WTC11 (cell line): ENCODE results near the gene F2RL3.

Experiments
- ESRRA ChIP-seq: sonication (generic); formaldehyde crosslinking; IDR thresholded peaks from 2 replicates; pipeline ENCODE4 v1.8.1; 2022; ENCODE audit warnings: mild to moderate bottlenecking, missing genetic modification reagents, borderline replicate concordance
- GABPB1 ChIP-seq: sonication (generic); formaldehyde crosslinking; IDR thresholded peaks from 2 replicates; pipeline ENCODE4 v1.8.1; 2023; ENCODE audit warnings: mild to moderate bottlenecking, missing genetic modification reagents
- NFYB ChIP-seq: sonication (generic); formaldehyde crosslinking; conservative IDR thresholded peaks from 2 replicates; pipeline ENCODE4 v1.8.0; 2022; ENCODE audit warnings: low read depth, missing genetic modification reagents
- NR2C2 ChIP-seq: sonication (generic); formaldehyde crosslinking; IDR thresholded peaks from 2 replicates; pipeline ENCODE4 v1.8.0; 2022; ENCODE audit warnings: mild to moderate bottlenecking, missing genetic modification reagents
- TCF7 ChIP-seq: sonication (generic); formaldehyde crosslinking; IDR thresholded peaks from 2 replicates; pipeline ENCODE4 v1.8.0; 2022; ENCODE audit warnings: mild to moderate bottlenecking, low read depth, missing genetic modification reagents, moderate library complexity
- TP53 ChIP-seq: sonication (generic); formaldehyde crosslinking; IDR thresholded peaks from 2 replicates; pipeline ENCODE4 v1.8.1; 2023; ENCODE audit warnings: mild to moderate bottlenecking, missing genetic modification reagents
- ZNF138 ChIP-seq: sonication (generic); formaldehyde crosslinking; conservative IDR thresholded peaks from 2 replicates; pipeline ENCODE4 v1.8.1; 2022; ENCODE audit warnings: mild to moderate bottlenecking, moderate library complexity, missing genetic modification reagents
- ZNF317 ChIP-seq: sonication (generic); formaldehyde crosslinking; IDR thresholded peaks from 2 replicates; pipeline ENCODE4 v1.8.1; 2023; ENCODE audit warnings: low read depth, mild to moderate bottlenecking, moderate library complexity, missing genetic modification reagents, borderline replicate concordance
- ZNF423 ChIP-seq: fragments of 250-450 bp; sonication (Bioruptor Pico); IDR thresholded peaks from 2 replicates; pipeline ENCODE4 v2.1.2; 2022; ENCODE audit warnings: mild to moderate bottlenecking, moderate library complexity
- TF ChIP-seq, protein P1 (sequence below): fragments of 250-450 bp; sonication (Bioruptor Pico); IDR thresholded peaks from 2 replicates; pipeline ENCODE4 v2.1.2; 2022; ENCODE audit warnings: mild to moderate bottlenecking, moderate library complexity
- TF ChIP-seq, protein P2 (sequence below): fragments of 200-600 bp; IDR thresholded peaks from 2 replicates; pipeline ENCODE4 v1.8.0; 2022; ENCODE audit warnings: antibody characterized with exemption
- TF ChIP-seq, protein P3 (sequence below): sonication (generic); formaldehyde crosslinking; IDR thresholded peaks from 2 replicates; pipeline ENCODE4 v1.8.0; 2022; ENCODE audit warnings: mild to moderate bottlenecking, missing genetic modification reagents
- TF ChIP-seq, protein P4 (sequence below): sonication (generic); formaldehyde crosslinking; IDR thresholded peaks from 2 replicates; pipeline ENCODE4 v1.8.1; 2023; ENCODE audit warnings: mild to moderate bottlenecking, missing genetic modification reagents, moderate library complexity
- TF ChIP-seq, protein P5 (sequence below): sonication (generic); formaldehyde crosslinking; IDR thresholded peaks from 2 replicates; pipeline ENCODE4 v1.8.1; 2022; ENCODE audit warnings: missing genetic modification reagents, borderline replicate concordance

DNA sequence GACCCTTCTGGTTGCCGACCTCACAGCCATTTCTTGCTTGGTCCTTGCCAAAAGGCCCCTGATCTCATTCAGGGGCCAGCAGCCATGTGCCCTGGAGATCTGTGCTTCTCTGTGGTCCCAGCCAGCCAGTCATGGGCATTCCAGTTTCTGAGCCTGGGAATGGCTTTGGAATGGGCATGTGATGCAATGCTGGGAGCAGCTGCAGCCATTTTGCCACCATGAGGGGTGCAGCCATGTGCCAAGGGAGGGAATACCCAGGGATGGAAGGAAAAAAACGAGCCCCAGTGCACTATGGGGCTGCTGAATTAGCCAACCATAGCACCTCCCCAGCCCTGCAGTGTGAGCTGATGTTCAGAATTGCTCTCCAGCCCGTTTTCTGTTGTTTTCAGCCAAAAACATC is 26.3 kb downstream of the F2RL3 start:
- no peak for TF ChIP-seq NFYB (CRISPR knock-in tag)
- no peak for TF ChIP-seq NR2C2 (CRISPR knock-in tag)
- no peak for TF ChIP-seq ESRRA (CRISPR knock-in tag)
- TF ChIP-seq, protein P1, sequence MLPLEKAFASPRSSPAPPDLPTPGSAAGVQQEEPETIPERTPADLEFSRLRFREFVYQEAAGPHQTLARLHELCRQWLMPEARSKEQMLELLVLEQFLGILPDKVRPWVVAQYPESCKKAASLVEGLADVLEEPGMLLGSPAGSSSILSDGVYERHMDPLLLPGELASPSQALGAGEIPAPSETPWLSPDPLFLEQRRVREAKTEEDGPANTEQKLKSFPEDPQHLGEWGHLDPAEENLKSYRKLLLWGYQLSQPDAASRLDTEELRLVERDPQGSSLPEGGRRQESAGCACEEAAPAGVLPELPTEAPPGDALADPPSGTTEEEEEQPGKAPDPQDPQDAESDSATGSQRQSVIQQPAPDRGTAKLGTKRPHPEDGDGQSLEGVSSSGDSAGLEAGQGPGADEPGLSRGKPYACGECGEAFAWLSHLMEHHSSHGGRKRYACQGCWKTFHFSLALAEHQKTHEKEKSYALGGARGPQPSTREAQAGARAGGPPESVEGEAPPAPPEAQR, result no peak
- no peak for TF ChIP-seq TCF7 (CRISPR knock-in tag)
- no peak for TF ChIP-seq GABPB1 (CRISPR knock-in tag)
- no peak for TF ChIP-seq ZNF423 (CRISPR knock-in tag)
- no peak for TF ChIP-seq ZNF317 (CRISPR knock-in tag)
- TF ChIP-seq ZNF138 (CRISPR knock-in tag), result no peak
- TF ChIP-seq, protein P2, sequence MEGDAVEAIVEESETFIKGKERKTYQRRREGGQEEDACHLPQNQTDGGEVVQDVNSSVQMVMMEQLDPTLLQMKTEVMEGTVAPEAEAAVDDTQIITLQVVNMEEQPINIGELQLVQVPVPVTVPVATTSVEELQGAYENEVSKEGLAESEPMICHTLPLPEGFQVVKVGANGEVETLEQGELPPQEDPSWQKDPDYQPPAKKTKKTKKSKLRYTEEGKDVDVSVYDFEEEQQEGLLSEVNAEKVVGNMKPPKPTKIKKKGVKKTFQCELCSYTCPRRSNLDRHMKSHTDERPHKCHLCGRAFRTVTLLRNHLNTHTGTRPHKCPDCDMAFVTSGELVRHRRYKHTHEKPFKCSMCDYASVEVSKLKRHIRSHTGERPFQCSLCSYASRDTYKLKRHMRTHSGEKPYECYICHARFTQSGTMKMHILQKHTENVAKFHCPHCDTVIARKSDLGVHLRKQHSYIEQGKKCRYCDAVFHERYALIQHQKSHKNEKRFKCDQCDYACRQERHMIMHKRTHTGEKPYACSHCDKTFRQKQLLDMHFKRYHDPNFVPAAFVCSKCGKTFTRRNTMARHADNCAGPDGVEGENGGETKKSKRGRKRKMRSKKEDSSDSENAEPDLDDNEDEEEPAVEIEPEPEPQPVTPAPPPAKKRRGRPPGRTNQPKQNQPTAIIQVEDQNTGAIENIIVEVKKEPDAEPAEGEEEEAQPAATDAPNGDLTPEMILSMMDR, result no peak
- TF ChIP-seq, protein P3, sequence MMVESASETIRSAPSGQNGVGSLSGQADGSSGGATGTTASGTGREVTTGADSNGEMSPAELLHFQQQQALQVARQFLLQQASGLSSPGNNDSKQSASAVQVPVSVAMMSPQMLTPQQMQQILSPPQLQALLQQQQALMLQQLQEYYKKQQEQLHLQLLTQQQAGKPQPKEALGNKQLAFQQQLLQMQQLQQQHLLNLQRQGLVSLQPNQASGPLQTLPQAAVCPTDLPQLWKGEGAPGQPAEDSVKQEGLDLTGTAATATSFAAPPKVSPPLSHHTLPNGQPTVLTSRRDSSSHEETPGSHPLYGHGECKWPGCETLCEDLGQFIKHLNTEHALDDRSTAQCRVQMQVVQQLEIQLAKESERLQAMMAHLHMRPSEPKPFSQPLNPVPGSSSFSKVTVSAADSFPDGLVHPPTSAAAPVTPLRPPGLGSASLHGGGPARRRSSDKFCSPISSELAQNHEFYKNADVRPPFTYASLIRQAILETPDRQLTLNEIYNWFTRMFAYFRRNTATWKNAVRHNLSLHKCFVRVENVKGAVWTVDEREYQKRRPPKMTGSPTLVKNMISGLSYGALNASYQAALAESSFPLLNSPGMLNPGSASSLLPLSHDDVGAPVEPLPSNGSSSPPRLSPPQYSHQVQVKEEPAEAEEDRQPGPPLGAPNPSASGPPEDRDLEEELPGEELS (CRISPR knock-in tag), result no peak
- no peak for TF ChIP-seq TP53 (CRISPR knock-in tag)
- TF ChIP-seq, protein P4, sequence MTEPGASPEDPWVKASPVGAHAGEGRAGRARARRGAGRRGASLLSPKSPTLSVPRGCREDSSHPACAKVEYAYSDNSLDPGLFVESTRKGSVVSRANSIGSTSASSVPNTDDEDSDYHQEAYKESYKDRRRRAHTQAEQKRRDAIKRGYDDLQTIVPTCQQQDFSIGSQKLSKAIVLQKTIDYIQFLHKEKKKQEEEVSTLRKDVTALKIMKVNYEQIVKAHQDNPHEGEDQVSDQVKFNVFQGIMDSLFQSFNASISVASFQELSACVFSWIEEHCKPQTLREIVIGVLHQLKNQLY (CRISPR knock-in tag), result no peak
- TF ChIP-seq, protein P5, sequence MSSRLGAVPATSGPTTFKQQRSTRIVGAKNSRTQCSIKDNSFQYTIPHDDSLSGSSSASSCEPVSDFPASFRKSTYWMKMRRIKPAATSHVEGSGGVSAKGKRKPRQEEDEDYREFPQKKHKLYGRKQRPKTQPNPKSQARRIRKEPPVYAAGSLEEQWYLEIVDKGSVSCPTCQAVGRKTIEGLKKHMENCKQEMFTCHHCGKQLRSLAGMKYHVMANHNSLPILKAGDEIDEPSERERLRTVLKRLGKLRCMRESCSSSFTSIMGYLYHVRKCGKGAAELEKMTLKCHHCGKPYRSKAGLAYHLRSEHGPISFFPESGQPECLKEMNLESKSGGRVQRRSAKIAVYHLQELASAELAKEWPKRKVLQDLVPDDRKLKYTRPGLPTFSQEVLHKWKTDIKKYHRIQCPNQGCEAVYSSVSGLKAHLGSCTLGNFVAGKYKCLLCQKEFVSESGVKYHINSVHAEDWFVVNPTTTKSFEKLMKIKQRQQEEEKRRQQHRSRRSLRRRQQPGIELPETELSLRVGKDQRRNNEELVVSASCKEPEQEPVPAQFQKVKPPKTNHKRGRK (CRISPR knock-in tag), result no peak
